IPS-20b (cell line): Measurements from ENCODE around the gene CDH4.
"Not testable (repeated sequence)": the region's sequence is repeated elsewhere in the genome, so short reads cannot be mapped to it uniquely, and the experiment has no call there.

Experiments used
- H3K27ac ChIP-seq: one replicate; pipeline ENCODE4 v1.5.1; 2013; ENCODE audit warnings: low read length
- H3K27me3 ChIP-seq: 2 replicates; pipeline ENCODE4 v1.6.1; 2013; ENCODE audit warnings: mild to moderate bottlenecking, low read length, inconsistent platforms; ENCODE audit not compliant: insufficient read depth
- H3K36me3 ChIP-seq: 2 replicates; pipeline ENCODE4 v1.6.1; 2013; ENCODE audit warnings: low read depth, mild to moderate bottlenecking, inconsistent platforms, low read length, moderate library complexity; ENCODE audit not compliant: insufficient read depth
- H3K4me1 ChIP-seq: 2 replicates; pipeline ENCODE4 v1.6.1; 2013; ENCODE audit warnings: mild to moderate bottlenecking, control low read depth, inconsistent platforms, low read length, moderate library complexity; ENCODE audit not compliant: insufficient read depth
- H3K4me3 ChIP-seq: 2 replicates; pipeline ENCODE4 v1.5.1; 2013; ENCODE audit warnings: mild to moderate bottlenecking, low read length, inconsistent platforms
- H3K9ac ChIP-seq: 2 replicates; pipeline ENCODE4 v1.6.1; 2013; ENCODE audit warnings: low read depth, mild to moderate bottlenecking, inconsistent platforms, low read length, moderate library complexity
- H3K9me3 ChIP-seq: 2 replicates; pipeline ENCODE4 v1.6.1; 2013; ENCODE audit warnings: mild to moderate bottlenecking, low read depth, low read length, inconsistent platforms; ENCODE audit not compliant: insufficient read depth

CDH4 gene

DNA sequence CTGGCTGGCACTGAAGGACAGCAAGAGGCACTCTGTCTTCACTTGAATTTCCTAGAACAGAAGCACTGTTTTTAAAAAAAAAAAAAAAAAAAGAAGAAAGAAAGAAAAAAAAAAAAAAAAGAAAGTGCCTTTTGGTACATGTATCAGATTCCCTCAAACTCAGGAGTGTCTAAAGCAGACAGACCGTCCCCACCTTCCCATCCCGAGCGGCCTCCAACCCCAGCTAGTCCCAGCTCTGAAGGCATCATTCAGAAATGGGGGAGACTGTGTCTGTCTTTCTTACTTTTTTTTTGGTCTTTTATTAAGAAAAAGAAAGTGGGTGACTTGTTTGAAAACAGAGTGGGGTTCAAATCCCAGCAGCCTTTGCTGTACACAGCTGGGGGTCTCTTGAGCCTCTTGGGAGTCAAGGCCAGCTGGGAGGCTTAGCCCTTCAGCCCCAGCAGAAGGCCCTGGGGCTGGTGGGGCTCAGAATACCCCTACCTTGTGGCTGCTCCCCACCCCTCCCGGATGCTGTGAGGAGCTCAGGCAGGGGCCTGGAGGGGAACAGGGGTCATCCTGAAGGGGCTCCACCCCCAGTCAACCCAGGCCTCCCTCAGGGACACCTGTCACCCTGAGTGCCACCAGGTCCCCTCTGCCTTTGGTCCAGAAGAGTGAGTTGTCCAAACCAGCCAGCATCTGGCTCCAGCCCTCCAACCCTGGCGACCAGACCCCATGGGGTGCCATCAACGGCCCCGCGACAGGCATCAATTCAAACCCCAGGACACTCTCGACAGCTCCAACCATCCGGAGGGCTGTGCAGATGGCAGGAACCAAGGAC is 685.3 kb downstream of the CDH4 start:
- Histone ChIP-seq H3K27ac (no peak overlapping the region), H3K4me3 (no peak overlapping the region), H3K9me3 (no peaks in the 10 kb centered on the region), H3K27me3 (no peaks in the 10 kb centered on the region), H3K4me1 (peaks cover 2% of the 10 kb centered on the region; the same call in 1 of the 2 replicates), H3K36me3 (no peaks in the 10 kb centered on the region), H3K9ac (no peak overlapping the region)

DNA sequence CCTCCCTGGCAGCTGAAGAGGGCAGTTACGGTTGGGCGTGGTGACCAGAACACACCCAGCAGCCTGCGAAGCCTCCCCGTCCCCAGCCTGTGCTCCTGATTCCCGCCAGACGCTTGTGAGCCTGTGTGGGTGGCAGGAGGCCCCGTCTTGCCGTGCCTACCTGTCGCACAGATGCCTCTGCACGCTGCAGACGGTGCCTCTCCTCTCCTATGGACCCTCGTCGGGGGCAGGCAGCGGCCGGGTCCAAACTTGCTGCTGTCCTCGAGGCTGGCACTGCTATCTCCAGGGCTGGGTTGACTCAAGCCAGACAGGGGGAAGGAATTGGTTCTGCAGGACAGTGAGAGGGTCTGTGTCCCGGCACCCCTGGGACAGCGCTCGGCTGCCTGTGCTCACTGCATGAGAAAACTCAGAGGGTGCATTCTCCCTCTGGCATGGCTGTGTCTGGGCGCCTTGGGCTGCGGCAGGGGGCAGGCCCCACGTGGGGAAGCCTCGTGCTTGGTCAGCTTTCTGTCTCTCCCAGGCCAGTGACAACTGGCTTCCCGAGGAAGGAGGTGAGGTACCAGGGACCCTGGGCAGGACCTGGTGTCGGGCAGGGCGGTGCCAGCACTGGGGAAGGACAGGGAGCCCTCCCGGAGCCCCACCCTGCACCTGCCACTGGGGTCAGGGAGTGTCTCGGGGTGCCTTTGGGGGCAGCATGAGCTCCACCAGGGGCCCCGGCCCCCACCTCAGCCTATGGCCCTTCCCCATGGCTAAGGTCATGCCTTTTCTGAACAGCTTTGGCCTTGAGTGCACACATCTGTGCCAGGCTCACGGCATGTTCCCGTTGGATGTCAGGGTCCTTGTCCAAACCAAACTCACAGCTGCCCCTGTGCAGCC is 686.1 kb downstream of the CDH4 start:
- no peak overlapping the region for H3K27ac ChIP-seq
- no peaks in the 10 kb centered on the region for H3K9me3 ChIP-seq
- H3K4me3 ChIP-seq, result no peak overlapping the region
- H3K4me1 ChIP-seq, result peaks cover 2% of the 10 kb centered on the region; the same call in 1 of the 2 replicates
- H3K9ac ChIP-seq, result no peak overlapping the region
- no peaks in the 10 kb centered on the region for H3K27me3 ChIP-seq
- no peaks in the 10 kb centered on the region for H3K36me3 ChIP-seq

DNA sequence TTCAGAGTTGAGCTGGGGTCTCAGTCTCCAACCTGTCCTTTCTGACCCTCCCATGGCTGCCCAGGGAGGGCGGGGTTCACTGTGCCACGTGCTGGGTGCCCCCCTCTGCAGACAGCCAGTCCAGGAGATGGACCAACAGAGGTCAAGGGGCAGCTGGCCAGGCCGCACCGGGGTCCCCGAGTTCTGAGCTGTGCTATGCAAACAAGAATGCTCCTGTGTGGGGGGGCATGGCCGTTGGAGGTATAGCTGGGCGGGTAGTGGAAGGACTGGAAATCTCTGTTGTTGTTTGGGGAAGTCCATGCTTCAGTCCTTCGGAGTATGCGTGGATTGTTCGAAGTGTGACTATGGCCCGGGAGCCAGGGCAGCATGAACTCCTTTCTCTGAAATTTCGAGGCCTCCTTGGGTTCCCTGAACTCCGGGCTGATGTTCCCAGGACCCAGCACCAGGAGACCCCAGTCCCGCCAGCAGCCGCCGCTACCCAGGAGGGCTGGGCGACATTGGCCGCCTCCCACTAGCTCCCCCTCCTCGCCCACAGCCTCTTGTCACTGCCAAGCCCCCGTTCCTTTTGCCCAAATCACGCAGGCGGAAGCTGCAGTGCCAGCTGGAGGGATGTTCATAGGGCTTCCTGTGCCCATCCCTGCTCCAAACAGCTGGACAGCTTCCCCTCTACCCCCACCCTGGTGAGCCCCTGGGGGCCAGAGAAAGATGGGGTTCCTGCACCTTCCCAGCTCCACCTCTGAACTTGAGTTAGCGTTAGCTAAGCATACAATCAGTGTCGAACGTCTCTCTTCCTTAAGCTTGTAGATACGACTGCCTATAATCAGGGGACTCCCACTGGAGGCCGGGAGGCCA is 687.0 kb downstream of the CDH4 start:
- Histone ChIP-seq H3K4me1 (peaks cover 2% of the 10 kb centered on the region; the same call in 1 of the 2 replicates), H3K27ac (no peak overlapping the region), H3K27me3 (no peaks in the 10 kb centered on the region), H3K9me3 (no peaks in the 10 kb centered on the region), H3K9ac (no peak overlapping the region), H3K4me3 (no peak overlapping the region), H3K36me3 (no peaks in the 10 kb centered on the region)

DNA sequence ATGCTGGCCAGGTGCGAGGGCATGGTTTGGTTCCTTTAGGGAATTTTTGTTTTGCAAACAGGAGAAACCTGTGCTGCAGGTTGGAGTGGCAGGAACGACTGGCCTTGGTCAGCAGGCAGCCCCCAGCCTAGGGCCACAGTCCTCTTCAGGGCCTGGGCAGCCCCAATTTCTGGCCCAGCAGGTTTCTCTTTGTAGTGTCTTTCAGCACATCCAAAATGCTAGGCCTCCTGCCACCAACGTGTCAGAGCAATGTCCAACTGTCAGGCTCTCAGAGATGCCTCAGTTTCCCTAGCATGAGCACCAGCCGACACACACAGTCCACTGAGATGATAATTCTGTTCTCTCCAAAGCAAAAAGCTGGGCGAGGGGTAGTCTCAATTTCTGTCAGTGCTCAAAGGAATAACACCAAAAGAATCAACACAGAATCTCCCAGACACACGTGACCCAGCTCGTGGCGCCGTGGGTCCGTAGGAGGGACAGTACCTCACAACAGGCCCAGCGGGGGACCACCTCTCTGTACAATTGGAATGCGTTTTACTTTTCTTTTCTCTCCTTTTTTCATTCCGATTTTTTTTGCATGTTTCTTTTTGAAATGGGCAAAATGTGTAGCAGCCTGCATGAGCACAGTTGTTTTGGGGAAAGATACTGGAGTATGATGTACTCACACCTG is 687.8 kb downstream of the CDH4 start:
- Histone ChIP-seq H3K4me1 (peaks cover 2% of the 10 kb centered on the region; the same call in 1 of the 2 replicates), H3K27ac (no peak overlapping the region), H3K9ac (no peak overlapping the region; the same call in 1 of the 2 replicates), H3K4me3 (no peak overlapping the region), H3K36me3 (no peaks in the 10 kb centered on the region), H3K27me3 (no peaks in the 10 kb centered on the region), H3K9me3 (no peaks in the 10 kb centered on the region)

DNA sequence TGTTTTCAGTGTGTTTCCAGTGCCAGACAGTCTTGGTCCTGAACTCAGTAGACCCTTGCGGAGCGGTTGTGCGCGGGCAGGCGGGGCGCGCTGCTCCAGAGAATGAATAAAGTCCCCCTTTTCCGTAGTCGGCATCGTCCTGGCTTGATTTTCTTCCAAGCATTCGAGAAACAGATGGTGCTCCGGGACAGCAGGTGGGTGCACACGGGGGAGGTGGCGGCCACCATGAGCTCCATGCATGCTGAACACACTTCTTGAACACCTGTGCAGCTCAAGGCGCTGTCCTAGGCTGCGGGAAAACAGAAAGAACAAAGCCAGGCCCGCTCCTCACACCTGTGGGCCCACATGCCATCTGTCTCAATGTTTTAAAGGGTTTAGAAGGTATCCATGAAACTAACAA is 688.4 kb downstream of the CDH4 start:
- Histone ChIP-seq H3K27me3 (no peaks in the 10 kb centered on the region), H3K27ac (no peak overlapping the region), H3K4me1 (peaks cover 2% of the 10 kb centered on the region; the same call in 1 of the 2 replicates), H3K9ac (no peak overlapping the region), H3K36me3 (no peaks in the 10 kb centered on the region), H3K9me3 (no peaks in the 10 kb centered on the region), H3K4me3 (no peak overlapping the region)

DNA sequence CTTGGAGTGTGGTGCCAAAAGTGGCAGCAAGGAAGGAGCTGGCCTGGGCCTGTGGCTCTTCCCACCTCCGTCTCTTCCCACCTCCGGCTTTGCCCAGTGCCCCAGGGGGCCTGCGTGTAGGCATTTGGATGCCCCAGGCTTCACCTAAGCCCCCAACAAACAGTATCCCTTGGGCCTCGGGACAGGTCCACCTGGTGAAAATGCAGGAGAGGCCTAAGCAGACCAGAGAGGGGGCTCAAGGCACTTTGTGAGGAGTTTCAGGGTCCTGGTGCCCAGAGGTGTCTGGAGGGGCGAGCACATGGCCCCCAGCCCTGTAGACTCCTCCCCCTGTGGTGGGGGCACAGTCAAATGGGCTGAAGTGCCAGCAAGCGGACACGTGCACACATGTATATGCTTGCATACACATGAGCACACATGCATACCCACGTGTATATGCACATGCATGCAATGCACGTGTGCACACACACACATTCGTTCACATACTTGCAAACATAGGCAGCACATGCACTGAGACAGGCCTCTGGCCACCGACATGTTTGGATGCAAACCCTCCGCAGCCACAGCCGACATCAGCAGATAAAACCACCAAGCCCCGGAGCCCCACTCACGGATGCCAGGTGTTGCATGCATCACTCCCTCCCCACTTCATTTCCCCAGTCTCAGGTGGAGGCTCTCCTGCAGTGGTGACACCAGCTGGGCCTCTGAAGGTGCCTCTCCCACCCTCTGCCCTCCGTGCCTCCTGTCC is 689.1 kb downstream of the CDH4 start:
- Histone ChIP-seq H3K9me3 (no peaks in the 10 kb centered on the region), H3K4me3 (no peak overlapping the region), H3K4me1 (peaks cover 2% of the 10 kb centered on the region; the same call in 1 of the 2 replicates), H3K27ac (no peak overlapping the region), H3K36me3 (no peaks in the 10 kb centered on the region), H3K9ac (no peak overlapping the region), H3K27me3 (no peaks in the 10 kb centered on the region)

DNA sequence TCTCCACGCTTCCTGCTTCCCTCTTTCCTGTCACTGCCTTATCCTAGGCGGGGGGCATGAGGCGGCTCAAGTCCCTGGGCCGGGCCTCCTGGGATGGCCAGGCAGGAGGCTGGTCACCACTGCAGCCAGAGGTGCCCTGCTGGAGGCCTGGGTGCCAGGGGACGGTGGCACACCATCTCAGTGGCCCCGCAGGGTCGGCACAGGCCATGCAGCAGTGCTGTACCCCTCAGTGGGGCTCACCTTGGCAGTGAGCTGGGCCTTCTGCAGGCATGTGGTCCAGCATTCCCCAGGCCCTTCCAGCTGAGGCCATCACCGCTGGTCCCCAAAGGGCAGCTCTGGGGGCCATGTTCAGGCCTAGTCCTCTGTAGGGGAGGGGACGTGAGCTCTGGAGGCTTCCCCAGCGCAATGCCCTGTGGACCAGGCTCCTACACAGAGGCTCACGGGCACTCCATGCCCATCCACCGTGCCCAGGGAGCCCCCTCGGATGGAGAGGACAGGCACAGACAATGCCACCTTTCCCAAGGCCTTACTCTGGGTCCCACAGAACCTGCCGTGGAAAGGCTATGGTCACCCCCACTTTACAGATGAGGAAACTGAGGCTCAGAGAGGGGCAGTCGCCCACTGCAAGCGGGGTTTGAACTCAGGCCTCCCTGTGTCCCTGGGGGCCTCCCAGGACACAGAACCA is 689.8 kb downstream of the CDH4 start:
- H3K27ac ChIP-seq, result no peak overlapping the region
- no peaks in the 10 kb centered on the region for H3K9me3 ChIP-seq
- H3K9ac ChIP-seq, result no peak overlapping the region
- no peak overlapping the region for H3K4me3 ChIP-seq
- H3K27me3 ChIP-seq, result no peaks in the 10 kb centered on the region
- H3K36me3 ChIP-seq, result no peaks in the 10 kb centered on the region
- H3K4me1 ChIP-seq, result no peaks in the 10 kb centered on the region; the same call in 1 of the 2 replicates

DNA sequence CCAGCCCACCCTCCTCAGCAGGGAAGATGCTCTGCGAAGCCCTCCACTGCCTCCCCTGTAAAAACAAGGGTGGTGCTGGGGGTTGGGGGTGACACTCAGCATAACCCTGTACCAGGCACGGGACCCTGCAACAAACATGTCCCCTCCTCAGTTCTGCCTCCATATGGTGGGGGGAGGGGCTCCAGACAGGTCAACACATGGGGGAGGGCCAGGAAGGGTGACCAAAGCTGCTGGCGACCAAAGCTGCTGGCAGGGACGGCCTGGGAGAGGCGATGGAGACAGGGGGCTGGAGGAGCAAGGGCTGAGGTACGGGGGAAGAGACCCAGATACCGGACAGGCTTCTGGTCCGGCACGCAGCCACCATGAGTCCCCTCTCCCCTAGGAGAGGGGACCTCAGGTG is 690.5 kb downstream of the CDH4 start:
- H3K4me3 ChIP-seq, result no peak overlapping the region
- no peak overlapping the region for H3K27ac ChIP-seq
- no peak overlapping the region for H3K9ac ChIP-seq
- H3K4me1 ChIP-seq, result no peaks in the 10 kb centered on the region
- no peaks in the 10 kb centered on the region for H3K27me3 ChIP-seq
- H3K9me3 ChIP-seq, result no peaks in the 10 kb centered on the region
- H3K36me3 ChIP-seq, result no peaks in the 10 kb centered on the region

DNA sequence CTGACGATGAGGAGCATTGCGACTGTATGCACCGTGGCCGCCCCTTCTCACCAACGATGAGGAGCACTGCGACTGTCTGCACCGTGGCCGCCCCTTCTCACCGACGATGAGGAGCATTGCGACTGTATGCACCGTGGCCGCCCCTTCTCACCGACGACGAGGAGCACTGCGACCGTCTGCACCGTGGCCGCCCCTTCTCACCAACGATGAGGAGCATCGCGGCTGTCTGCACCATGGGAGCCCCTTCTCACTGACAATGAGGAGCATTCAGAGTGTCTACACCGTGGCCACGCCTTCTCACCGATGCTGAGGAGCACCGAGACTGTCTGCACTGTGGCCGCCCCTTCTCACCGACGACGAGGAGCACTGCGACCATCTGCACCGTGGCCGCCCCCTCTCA is 692.9 kb downstream of the CDH4 start:
- not testable (repeated sequence) for H3K36me3 ChIP-seq, H3K27me3 ChIP-seq

DNA sequence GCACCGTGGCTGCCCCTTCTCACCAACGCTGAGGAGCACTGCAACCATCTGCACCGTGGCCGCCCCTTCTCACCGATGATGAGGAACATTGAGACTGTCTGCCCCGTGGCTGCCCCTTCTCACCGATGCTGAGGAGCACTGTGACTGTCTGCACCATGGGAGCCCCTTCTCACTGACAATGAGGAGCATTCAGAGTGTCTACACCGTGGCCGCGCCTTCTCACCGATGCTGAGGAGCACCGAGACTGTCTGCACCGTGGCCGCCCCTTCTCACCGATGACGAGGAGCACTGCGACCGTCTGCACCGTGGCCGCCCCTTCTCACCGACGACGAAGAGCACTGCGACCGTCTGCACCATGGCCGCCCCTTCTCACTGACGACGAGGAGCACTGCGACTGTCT is 693.4 kb downstream of the CDH4 start:
- not testable (repeated sequence) for H3K4me1 ChIP-seq, H3K27ac ChIP-seq, H3K9ac ChIP-seq, H3K27me3 ChIP-seq, H3K4me3 ChIP-seq, H3K9me3 ChIP-seq, H3K36me3 ChIP-seq

More for the DNA sequence above, 692.9 kb downstream of the CDH4 start:
- not testable (repeated sequence) for H3K27ac ChIP-seq, H3K9me3 ChIP-seq, H3K9ac ChIP-seq, H3K4me1 ChIP-seq, H3K4me3 ChIP-seq
